ENCODE data around the gene NUP188.
"Not testable (repeated sequence)": the region's sequence is repeated elsewhere in the genome, so short reads cannot be mapped to it uniquely, and the experiment has no call there.

Gene NUP188

DNA sequence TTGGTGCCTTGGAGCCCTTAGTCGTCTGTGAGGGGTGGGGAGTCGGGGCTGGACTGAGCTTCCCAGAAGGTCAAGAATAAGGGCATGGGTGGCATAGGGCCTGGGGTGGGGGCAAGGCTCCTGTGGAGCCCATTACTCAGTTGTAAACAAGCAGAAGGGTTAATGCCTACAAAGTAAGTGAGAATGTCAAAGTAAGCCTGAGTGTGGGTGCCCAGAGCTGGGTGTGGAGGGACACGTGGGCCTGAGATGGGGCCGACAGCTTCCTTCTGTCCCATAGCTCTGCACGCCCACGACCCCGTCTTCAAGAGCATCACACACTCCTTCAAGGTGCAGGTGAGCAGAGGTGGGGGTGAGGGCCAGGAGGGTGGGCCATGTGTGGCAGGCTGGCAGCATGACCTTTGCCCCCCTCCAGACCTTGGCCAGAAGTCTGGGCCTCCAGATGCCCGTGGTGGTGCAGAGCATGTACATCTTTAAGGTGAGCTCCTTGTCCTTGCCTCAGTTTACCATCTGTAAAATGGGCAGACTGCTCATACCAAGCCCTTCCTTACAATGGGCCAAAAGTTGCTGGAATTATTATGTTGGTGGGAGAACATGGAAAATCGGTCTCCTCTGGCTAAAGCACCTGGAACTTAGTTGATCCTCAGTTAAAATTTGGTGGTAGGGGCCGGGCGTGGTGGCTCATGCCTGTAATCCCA lies 11.2 kb upstream of the NUP188 start:
- DNase-seq: peak in 1 of 42 donors; percentile 5
- intact Hi-C loops (cut with DNase I): no loop called here

DNA sequence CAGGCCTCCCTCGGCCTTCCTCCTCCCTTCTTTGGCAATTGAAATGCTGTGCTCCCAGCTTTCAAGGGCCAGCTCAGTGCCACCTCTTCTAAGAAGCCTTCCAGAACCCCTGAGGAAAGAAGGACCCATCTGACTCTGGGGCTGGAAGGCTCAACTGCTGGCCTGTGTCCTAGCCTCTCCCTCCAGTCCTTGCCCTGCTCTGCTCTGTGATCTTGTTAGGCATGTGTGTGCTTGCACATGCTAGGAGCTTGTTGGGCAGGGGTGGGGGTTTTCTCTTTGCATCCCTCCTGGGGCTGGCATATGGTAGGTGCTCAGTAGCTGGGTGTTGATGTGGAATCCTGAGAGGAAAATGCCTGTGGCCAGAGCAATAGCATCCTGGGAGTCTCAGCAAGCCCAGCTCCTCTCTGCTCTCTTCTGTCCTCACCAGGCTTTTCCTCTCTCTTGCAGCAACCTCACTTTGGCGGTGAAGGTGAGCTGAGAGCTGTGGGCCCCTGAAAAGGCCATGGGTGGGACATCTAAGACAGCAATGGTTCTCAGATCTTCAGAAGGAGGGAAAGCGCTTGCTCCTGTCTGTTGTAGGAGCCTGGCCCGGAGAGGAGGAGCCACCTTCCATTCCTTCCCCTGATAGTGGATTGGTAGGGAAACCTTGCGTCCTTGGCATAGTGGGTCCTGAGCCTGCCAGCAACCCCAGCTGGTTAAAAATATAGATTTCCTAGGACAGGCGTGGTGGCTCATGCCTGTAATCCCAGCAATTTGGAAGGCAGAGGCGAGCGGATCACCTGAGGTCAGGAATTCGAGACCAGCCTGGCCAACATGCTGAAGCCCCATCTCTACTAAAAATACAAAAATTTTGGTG lies 10.0 kb upstream of the NUP188 start:
- peak in 1 of 42 donors; percentile 6 for DNase-seq
- intact Hi-C loops (cut with DNase I): no loop called here

DNA sequence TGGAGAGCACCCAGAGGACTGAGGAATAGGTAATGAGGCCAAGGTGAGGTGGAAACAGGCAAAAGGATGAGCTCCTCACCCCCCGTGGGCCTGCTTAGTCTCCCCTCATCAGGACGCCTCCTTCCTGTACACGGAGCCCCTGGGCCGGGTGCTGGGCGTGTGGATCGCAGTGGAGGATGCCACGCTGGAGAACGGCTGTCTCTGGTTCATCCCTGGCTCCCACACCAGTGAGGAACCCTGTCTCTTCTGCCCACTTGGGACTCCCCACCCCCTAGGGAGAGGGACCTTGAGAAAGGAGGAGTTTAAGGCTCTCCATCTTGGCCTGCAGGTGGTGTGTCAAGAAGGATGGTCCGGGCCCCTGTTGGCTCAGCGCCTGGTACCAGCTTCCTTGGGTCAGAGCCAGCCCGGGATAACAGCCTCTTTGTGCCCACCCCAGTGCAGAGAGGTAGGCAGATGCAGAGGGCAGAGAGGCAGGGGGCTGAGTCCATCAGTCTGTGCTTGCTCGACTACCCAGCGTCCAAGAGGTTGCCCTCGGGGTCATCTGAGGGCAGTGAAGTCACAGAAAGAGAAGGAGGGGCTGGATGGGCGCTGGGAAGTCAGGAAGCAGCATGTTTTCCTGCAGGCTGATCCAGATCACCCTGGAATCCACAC lies 7.1 kb upstream of the NUP188 start:
- intact Hi-C loops (cut with DNase I): no loop called here
- DNase-seq: peak in 8 of 42 donors; percentile 16 to 51 (median 24)

DNA sequence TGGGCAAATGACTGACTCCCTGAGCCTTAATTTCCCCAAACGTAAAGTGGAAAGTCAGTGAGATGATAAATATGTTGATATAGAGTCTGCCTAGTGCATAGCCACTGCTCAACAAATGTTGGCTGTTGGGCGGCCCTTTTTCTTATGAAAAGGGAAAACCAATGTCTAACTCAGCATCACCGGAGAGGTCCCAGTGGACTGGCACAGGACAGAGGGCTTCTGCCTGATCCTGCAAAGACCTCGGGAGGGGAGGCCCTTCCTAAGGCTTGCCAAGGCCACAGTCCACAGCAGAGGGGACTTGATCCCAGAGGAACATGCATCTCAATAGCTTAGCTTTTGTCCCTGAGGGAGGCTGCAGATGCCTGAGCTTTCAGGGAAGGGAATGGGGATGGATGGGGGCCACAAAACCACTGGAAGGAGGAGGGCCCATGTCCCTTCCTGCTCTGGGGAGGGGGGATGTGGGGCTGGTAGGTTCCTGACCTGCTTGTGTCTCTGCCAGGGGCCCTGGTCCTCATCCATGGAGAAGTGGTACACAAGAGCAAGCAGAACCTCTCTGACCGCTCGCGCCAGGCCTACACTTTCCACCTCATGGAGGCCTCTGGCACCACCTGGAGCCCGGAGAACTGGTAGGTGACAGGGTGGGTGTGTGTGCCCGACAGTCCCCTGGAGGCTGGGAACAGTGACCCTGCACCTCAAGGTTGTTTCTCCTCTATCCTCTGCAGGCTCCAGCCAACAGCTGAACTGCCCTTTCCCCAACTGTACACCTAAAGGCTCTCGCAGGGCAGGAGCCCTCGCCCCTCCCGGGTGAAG lies 6.3 kb upstream of the NUP188 start:
- no peak for DNase-seq
- intact Hi-C loops (cut with DNase I): no loop called here

DNA sequence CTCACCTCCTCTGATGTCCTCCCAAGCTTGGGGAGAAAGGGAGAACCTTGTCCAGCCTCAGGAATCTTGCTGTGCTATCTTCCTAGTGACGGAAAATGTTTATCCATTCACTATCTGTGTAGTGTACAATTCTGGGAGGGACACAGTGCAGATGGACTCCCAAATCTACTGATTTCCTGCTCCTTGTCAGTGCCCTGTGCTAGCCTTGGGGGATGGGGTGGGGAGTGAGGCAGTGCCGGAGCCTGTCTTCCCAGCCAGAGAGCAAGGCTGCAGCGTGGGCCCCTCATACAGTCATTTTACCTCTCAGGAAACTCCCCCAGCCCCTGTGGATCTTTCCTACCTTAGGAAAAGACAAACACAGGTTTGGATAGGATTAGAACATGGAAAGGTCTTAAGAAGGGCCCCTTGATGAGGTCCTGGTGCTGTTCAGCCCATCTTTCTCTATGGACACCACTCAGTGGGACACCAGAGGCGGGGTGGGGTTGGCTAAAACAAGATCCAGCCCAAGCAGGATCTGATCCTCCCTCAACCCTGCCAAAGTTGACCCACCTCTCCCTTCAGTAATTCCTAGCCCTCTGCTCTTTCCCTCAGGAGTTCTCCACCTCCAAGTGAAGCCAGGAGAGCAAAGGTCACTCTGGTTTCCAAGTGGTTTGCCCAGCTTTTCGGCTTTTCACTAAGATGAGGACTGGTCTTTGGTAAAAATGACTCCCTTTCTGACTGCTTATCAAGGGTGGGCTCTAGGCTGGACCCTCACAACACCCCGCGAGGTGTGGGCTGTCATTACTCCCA lies 3.5 kb upstream of the NUP188 start:
- intact Hi-C loops (cut with DNase I): no loop called here
- DNase-seq: peak in 1 of 42 donors; percentile 12

DNA sequence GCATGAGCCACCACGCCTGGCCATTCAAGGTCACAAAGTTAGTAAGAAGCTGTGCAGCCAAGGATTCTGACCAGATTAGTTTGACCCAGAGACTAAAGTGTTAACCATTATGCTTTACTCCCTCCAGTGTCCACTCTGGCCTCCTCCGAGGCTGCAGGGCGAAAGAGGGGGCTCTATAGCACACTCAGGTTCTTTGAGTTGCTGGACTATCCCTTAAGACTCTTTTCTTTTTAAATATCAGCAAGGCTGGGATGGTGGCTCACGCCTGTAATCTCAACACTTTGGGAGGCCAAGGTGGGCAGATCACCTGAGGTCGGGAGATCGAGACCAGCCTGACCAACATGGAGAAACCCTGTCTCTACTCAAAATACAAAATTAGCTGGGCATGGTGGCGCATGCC lies 2.5 kb upstream of the NUP188 start:
- DNase-seq: not testable (repeated sequence)
- intact Hi-C loops (cut with DNase I): loop anchor here (5.0 kb wide), 1 partner anchor 63 kb away; the partner anchor contains the start of genes KYAT1 and LRRC8A

DNA sequence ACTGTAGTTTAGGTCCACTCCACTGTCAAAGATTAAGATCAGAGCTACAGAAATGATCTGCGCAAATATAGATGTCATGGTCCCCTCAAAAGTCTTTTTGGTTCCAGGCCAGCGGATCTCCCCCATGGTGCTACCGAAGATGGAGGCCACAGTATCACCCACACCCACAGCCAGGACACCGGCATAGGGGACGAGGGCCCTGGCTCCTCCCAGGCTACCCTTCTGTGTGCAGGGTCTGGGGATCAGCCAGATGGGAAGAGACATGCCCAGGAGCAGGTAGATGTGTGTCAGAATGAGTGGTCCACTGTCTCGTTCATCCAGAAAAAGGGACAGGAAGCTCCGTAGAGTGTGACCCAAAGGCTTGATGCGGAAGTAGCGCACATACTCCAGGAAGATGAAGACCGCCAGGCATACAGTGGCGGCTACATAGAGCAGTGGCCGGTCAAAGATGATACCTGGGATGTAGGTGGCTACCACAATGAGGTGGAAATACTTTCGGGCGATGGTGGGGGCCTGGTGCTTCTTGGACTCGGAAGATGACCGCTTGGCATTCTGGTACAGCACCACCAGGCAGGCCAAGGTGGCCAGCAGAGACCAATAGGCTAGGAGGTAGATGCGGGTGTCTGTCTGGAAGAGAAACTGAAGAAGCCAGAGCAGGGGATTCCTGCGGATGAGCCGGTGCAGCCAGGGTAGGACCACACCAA lies 1.5 kb upstream of the NUP188 start:
- DNase-seq: peak in 4 of 42 donors; percentile 6 to 30 (median 14)
- intact Hi-C loops (cut with DNase I): loop anchor here (5.0 kb wide), 1 partner anchor 64 kb away; the partner anchor contains the start of genes KYAT1 and LRRC8A

DNA sequence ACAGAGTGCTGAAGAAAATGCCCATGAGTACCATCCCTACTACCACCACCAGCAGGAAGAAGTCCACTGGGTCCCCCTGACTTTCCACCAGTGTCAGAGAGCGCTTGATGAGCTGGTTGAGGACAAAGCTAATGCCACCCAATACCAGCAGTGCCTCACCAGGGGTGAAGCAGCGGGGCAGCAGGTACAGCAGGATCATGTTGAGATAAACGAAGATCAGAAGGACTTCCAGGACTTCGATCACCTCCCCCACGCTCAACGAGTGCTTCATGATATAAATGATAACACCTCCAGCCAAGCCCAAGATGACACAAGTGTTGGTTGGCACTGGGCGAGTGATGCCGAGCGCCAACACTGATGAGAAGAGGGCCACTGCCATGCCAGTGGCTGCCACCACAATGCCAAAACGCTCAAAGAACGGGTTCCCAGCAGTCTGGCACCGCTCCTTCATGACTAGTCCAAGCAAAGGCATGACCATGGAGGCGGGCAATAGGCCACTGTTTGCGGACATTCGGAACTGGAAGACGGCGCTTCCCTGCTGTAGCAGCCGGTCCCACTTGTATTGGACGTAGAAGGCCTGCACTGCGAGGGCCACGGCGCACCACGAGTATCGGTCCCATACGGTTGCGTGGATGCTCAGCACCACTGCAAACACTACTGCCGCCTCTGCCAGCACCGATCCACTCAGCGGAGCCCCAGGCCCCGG lies 775 bp upstream of the NUP188 start:
- intact Hi-C loops (cut with DNase I): loop anchor here (5.0 kb wide), 1 partner anchor 64 kb away; the partner anchor contains the start of genes KYAT1 and LRRC8A
- peak in 32 of 42 donors; percentile 16 to 67 (median 40) for DNase-seq

DNA sequence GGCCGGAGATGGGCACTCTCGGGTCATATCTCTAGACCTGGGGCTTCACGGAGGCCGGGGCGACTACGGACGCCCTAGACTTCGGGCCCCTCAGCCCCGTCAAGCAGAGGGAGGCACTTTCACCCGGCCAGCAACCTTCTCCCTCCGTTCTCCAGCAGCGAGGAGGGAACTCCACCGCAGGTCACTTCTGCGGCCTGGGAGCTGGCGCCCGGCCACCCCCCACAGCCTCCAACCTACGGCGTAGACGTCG lies 297 bp upstream of the NUP188 start:
- DNase-seq: peak in 2 of 42 donors; percentile 9 to 15
- intact Hi-C loops (cut with DNase I): loop anchor here (5.0 kb wide), 1 partner anchor 65 kb away; the partner anchor contains the start of genes KYAT1 and LRRC8A

DNA sequence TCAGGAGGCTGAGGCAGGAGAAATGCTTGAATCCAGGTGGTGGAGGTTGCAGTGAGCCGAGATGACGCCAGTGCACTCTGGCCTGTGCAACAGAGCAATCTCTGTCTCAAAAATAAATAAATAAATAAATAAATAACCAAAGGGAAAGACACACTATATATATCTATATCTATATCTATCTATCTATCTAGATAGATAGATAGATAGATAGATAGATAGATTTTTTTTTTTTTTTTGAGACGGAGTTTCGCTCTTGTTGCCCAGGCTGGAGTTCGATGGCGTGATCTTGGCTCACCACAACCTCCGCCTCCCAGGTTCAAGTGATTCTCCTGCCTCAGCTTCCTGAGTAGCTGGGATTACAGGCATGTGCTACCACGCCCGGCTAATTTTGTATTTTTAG lies 13.9 kb downstream of the NUP188 start:
- DNase-seq; intact Hi-C loops (cut with DNase I): not testable (repeated sequence)

DNA sequence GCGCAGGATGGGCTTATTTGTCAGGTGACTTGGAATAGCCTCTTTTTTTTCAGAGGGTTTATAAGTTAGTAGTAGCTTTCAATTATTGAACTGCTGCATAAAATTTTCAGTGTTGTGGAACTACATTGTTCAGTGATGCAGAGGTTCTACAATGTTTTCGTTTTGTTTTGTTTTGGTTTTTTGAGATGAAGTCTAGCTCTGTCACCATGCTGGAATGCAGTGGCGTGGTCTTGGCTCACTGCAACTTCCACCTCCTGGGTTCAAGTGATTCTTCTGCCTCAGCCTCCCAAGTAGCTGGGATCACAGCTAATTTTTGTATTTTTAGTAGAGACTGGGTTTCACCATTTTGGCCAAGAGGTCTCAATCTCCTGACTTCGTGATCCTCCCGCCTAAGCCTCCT lies 22.0 kb downstream of the NUP188 start:
- no peak for DNase-seq
- intact Hi-C loops (cut with DNase I): no loop called here

DNA sequence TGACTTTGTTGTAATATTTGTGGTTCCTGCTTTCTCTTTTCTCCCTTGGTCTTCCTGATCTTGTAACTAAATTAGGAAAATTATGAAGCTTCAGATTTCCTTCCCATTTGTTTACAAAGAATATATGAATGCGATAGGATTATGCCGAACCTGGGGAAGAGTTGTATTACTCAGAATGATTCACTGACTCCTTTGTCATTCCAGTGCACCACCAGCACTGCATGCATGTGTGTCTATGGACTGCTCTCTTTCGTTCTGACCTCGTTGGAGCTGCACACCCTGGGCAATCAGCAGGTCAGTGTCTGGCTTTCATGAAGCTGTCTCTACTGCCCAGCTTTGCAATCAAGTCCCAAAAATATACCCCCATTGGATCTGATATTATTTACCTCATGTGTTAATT lies 25.5 kb downstream of the NUP188 start:
- intact Hi-C loops (cut with DNase I): no loop called here
- no peak for DNase-seq

DNA sequence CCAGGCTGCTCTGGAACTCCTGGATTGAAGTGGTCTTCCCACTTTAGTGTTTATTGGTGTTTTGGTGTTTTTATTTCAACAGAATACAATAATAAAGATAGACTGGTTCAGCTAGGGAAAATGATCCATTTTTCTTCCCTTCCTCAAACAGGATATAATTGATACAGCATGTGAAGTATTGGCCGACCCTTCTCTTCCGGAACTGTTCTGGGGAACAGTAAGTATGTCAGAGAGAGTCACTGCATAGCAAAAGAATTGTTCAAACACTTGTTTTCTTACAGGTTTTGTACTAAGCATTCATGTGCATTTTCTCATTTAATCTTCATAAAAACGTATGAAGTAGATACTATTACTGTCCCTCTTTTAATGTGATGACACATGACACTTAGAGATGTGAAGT lies 31.6 kb downstream of the NUP188 start:
- intact Hi-C loops (cut with DNase I): no loop called here
- DNase-seq: no peak

DNA sequence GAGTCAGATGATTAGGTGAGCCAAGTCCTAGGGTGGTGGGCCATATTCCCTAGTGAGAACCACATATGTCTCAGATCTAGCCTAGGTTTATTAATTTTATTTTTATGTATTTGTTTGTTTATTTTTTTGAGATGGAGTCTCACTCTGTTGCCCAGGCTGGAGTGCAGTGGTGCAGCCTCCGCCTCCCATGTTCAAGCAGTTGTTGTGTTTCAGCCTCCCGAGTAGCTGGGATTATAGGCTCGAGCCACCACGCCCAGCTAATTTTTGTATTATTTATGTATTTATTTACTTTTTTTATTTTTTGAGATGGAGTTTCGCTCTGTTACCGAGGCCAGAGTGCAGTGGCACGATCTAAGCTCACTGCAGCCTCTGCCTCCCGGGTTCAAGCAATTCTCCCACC lies 36.0 kb downstream of the NUP188 start:
- intact Hi-C loops (cut with DNase I): no loop called here
- peak in 1 of 42 donors; percentile 25 for DNase-seq

DNA sequence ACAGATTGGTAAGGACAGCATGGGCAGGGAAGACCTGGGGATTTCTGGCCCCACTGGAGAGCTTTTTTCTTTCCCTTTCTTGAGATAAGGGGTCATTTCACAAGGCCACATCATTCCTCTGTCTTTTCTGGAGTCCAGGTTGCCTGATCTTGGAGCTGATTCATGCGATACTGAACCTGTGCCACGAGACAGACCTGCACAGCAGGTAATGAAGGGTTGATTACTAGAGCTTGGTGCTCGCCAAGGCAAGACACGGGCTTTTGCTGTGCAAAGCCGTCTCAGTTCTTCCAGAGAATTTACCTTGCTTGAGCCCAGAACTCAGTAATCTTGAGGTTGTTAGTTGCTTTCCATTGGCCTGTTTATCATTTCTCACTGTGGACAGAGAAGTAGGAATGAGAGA lies 39.2 kb downstream of the NUP188 start:
- intact Hi-C loops (cut with DNase I): no loop called here

DNA sequence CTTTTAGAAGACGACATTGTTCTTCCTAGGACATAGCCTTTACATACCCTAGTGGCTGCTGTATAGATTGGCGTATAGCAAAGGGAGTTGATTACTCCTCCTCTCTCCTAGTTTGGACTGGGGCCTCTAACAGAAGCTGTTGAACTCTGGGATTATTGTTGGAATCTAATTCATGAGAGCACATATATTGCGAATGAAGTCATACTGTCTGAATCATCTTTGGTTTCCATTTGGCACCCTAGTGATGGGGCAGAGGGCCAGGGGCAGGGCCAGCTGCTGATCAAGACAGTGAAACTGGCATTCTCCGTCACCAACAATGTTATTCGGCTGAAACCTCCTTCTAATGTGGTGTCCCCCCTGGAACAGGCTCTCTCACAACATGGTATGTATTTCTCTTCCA lies 40.3 kb downstream of the NUP188 start:
- intact Hi-C loops (cut with DNase I): no loop called here
- peak in 28 of 42 donors; percentile 28 to 85 (median 60) for DNase-seq

More for the DNA sequence above, 39.2 kb downstream of the NUP188 start:
- peak in 1 of 42 donors; percentile 5 for DNase-seq

DNA sequence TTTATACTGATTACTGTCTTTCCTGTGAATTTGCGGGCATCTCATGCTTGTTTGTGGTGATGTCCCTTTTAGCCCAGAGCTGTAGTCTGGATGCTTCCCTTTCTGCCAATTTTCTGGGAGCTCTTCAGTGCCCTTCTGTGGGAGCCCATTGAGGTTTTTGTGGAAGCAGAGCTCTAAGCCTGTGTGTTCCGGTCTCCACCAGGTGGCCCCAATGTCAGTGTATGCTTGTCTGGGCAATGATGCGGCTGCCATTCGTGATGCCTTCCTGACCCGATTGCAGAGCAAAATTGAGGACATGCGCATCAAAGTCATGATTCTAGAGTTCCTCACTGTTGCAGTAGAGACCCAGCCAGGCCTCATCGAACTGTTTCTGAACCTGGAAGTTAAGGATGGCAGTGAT lies 45.5 kb downstream of the NUP188 start:
- DNase-seq: peak; percentile 33 to 89 (median 74)
- intact Hi-C loops (cut with DNase I): no loop called here

All from head of caudate nucleus (tissue), 42 donors.